PC-3 (cell line): ENCODE results near the gene PPP1R14C.

Experiments used
- EZH2 ChIP-seq: fragments of 300-600 bp; sonication (generic); IDR thresholded peaks from one replicate; pipeline ENCODE4 v1.6.1; 2017; ENCODE audit warnings: antibody characterized with exemption, mild to moderate bottlenecking, low read length; ENCODE audit not compliant: unreplicated experiment
- TF ChIP-seq, protein P1 (sequence below): fragments of 300-600 bp; sonication (generic); conservative IDR thresholded peaks from 2 replicates; pipeline ENCODE4 v1.5.1; 2017; ENCODE audit warnings: antibody characterized with exemption, low read depth, mild to moderate bottlenecking, low read length

DNA sequence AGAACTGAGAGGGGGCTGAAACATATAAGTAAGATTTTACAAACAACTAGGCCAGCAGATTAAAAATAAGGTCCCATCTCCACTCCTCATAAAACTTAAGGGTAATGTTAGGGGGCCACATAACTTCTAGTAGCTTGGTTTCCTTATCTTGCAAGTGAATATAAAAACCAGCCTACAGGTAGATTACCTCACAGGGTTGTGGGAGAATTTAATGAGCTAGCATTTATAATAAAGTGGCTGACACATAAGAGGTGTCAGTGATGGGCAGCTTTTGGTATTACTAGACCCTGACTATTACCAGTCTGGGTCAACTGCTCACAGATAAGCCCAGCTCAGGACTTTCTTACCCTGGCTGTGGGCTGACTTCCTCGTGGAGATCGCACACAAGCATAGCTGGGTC is 9.2 kb upstream of the PPP1R14C start:
- TF ChIP-seq, protein P1, sequence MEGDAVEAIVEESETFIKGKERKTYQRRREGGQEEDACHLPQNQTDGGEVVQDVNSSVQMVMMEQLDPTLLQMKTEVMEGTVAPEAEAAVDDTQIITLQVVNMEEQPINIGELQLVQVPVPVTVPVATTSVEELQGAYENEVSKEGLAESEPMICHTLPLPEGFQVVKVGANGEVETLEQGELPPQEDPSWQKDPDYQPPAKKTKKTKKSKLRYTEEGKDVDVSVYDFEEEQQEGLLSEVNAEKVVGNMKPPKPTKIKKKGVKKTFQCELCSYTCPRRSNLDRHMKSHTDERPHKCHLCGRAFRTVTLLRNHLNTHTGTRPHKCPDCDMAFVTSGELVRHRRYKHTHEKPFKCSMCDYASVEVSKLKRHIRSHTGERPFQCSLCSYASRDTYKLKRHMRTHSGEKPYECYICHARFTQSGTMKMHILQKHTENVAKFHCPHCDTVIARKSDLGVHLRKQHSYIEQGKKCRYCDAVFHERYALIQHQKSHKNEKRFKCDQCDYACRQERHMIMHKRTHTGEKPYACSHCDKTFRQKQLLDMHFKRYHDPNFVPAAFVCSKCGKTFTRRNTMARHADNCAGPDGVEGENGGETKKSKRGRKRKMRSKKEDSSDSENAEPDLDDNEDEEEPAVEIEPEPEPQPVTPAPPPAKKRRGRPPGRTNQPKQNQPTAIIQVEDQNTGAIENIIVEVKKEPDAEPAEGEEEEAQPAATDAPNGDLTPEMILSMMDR: no peak
- no peak for TF ChIP-seq EZH2
